HG03469 (cell line): ENCODE data around the gene URB2.
"Not testable (repeated sequence)": the region's sequence is repeated elsewhere in the genome, so short reads cannot be mapped to it uniquely, and the experiment has no call there.

Experiments
- ATAC-seq: cut with Tn5 transposase; IDR thresholded peaks from one replicate; pipeline ENCODE4 v1.9.1; 2021; ENCODE audit warnings: mild to moderate bottlenecking, moderate library complexity, moderate number of reproducible peaks; ENCODE audit not compliant: unreplicated experiment

Gene URB2

GRCh38 chr1:229613938-229614337, 12.1 kb upstream of the URB2 start:
- no peak for ATAC-seq

- ATAC-seq: no peak
Measured at GRCh38 chr1:229614701-229615100, 11.3 kb upstream of the URB2 start.

GRCh38 chr1:229617351-229618100, 8.5 kb upstream of the URB2 start:
- no peak for ATAC-seq

GRCh38 chr1:229619002-229619401, 7.0 kb upstream of the URB2 start:
- ATAC-seq: no peak

- ATAC-seq: no peak
Measured at GRCh38 chr1:229619614-229620013, 6.4 kb upstream of the URB2 start.

- ATAC-seq: no peak
Measured at GRCh38 chr1:229620876-229621275, 5.2 kb upstream of the URB2 start.

GRCh38 chr1:229621663-229622062, 4.4 kb upstream of the URB2 start:
- ATAC-seq: no peak

GRCh38 chr1:229622641-229623120, 3.4 kb upstream of the URB2 start:
- ATAC-seq: not testable (repeated sequence)

GRCh38 chr1:229623225-229623624, 2.8 kb upstream of the URB2 start:
- no peak for ATAC-seq

GRCh38 chr1:229623838-229624237, 2.2 kb upstream of the URB2 start:
- ATAC-seq: no peak

- no peak for ATAC-seq
Measured at GRCh38 chr1:229624521-229625070, 1.5 kb upstream of the URB2 start.

- peak; percentile 17 for ATAC-seq
Measured at GRCh38 chr1:229625071-229625914, 754 bp upstream of the URB2 start.

GRCh38 chr1:229627003-229627402, 956 bp downstream of the URB2 start:
- no peak for ATAC-seq

- ATAC-seq: no peak
Measured at GRCh38 chr1:229629261-229629660, 3.2 kb downstream of the URB2 start.

GRCh38 chr1:229631148-229631547, 5.1 kb downstream of the URB2 start:
- ATAC-seq: no peak

- ATAC-seq: no peak
Measured at GRCh38 chr1:229631966-229632365, 5.9 kb downstream of the URB2 start.

- ATAC-seq: no peak
Measured at GRCh38 chr1:229636042-229636441, 10.0 kb downstream of the URB2 start.

- no peak for ATAC-seq
Measured at GRCh38 chr1:229637746-229638145, 11.7 kb downstream of the URB2 start.

GRCh38 chr1:229640455-229640854, 14.4 kb downstream of the URB2 start:
- ATAC-seq: no peak

GRCh38 chr1:229641306-229641705, 15.3 kb downstream of the URB2 start:
- no peak for ATAC-seq

- ATAC-seq: no peak
Measured at GRCh38 chr1:229642376-229642775, 16.3 kb downstream of the URB2 start.

GRCh38 chr1:229642970-229643369, 16.9 kb downstream of the URB2 start:
- ATAC-seq: no peak
